MM.1S (cell line): ENCODE measurements around the gene RASL10B.

Source experiments
- DNase-seq: peaks from one replicate; pipeline ENCODE4 v3.0.0-alpha.2; 2015
- H2AFZ ChIP-seq: fragments of 300-600 bp; sonication (generic); 2 replicates; pipeline ENCODE4 v1.6.0; 2016; ENCODE audit warnings: antibody characterized with exemption, low read length
- H3F3A ChIP-seq: fragments of 300-600 bp; sonication (generic); 2 replicates; pipeline ENCODE4 v1.6.1; 2016; ENCODE audit warnings: mild to moderate bottlenecking, antibody characterized with exemption, low read length, moderate library complexity, mixed read lengths; ENCODE audit not compliant: insufficient read depth
- H3K27ac ChIP-seq: fragments of 300-600 bp; sonication (generic); 2 replicates; pipeline ENCODE4 v1.5.1; 2016; ENCODE audit warnings: mild to moderate bottlenecking, low read length
- H3K27me3 ChIP-seq: fragments of 300-600 bp; sonication (generic); replicated peaks from 2 replicates; pipeline ENCODE4 v1.6.0; 2016; ENCODE audit warnings: low read length; ENCODE audit not compliant: insufficient read depth
- H3K36me3 ChIP-seq: fragments of 300-600 bp; sonication (generic); replicated peaks from 2 replicates; pipeline ENCODE4 v1.6.1; 2016; ENCODE audit warnings: mild to moderate bottlenecking, low read length, mixed read lengths; ENCODE audit not compliant: insufficient read depth
- H3K4me1 ChIP-seq: fragments of 300-600 bp; sonication (generic); 2 replicates; pipeline ENCODE4 v1.6.1; 2016; ENCODE audit warnings: low read length, mixed read lengths
- H3K4me2 ChIP-seq: fragments of 300-600 bp; sonication (generic); 2 replicates; pipeline ENCODE4 v1.6.0; 2016; ENCODE audit warnings: low read depth, low read length
- H3K4me3 ChIP-seq: fragments of 300-600 bp; sonication (generic); 2 replicates; pipeline ENCODE4 v1.5.1; 2016; ENCODE audit warnings: low read length, mixed read lengths
- H3K79me2 ChIP-seq: fragments of 300-600 bp; sonication (generic); 2 replicates; pipeline ENCODE4 v1.6.1; 2016; ENCODE audit warnings: mixed run types, low read length, mixed read lengths
- H3K9ac ChIP-seq: fragments of 300-600 bp; sonication (generic); 2 replicates; pipeline ENCODE4 v1.6.1; 2016; ENCODE audit warnings: low read length, mixed read lengths
- H3K9me2 ChIP-seq: fragments of 300-600 bp; sonication (generic); replicated peaks from 2 replicates; pipeline ENCODE4 v1.6.1; 2016; ENCODE audit warnings: mild to moderate bottlenecking, low read length, mixed read lengths; ENCODE audit not compliant: insufficient read depth
- H3K9me3 ChIP-seq: fragments of 300-600 bp; sonication (generic); replicated peaks from 2 replicates; pipeline ENCODE4 v1.6.1; 2016; ENCODE audit warnings: mild to moderate bottlenecking, low read length, mixed read lengths; ENCODE audit not compliant: insufficient read depth
- H4K20me1 ChIP-seq: fragments of 300-600 bp; sonication (generic); 2 replicates; pipeline ENCODE4 v1.6.1; 2016; ENCODE audit warnings: mild to moderate bottlenecking, low read length, moderate library complexity, mixed read lengths; ENCODE audit not compliant: insufficient read depth
- CTCF ChIP-seq: fragments of 300-600 bp; sonication (generic); IDR thresholded peaks from 2 replicates; pipeline ENCODE4 v1.5.1; 2016; ENCODE audit warnings: antibody characterized with exemption, low read length, mixed read lengths
- EZH2 ChIP-seq: fragments of 300-600 bp; sonication (generic); optimal IDR thresholded peaks from 2 replicates; pipeline ENCODE3; 2017; ENCODE audit warnings: low read depth, mild to moderate bottlenecking, antibody characterized with exemption, low read length, mixed read lengths
- EZH2phosphoT487 ChIP-seq: fragments of 300-600 bp; sonication (generic); IDR thresholded peaks from 2 replicates; pipeline ENCODE4 v1.6.1; 2018; ENCODE audit warnings: antibody characterized with exemption, low read length

RASL10B gene

GRCh38 chr17:35731239-35731916, at the start of gene RASL10B:
Gene RASL10B (plus strand): TSS chr17:35731639. CDS start chr17:35735185, 3,546 bp downstream.
- Histone ChIP-seq H4K20me1 (no peaks in the 10 kb centered on the region), H3K9me2 (no peaks in the 10 kb centered on the region), H3K27me3 (no peaks in the 10 kb centered on the region), H3K4me2 (no peak within 1 kb of the TSS), H3F3A (no peaks in the 10 kb centered on the region), H3K4me3 (no peak within 1 kb of the TSS), H3K27ac (no peak within 1 kb of the TSS), H2AFZ (no peak within 1 kb of the TSS), H3K79me2 (no peaks in the 10 kb centered on the region), H3K36me3 (no peaks in the 10 kb centered on the region), H3K9me3 (no peaks in the 10 kb centered on the region), H3K4me1 (peaks cover 16% of the 10 kb centered on the region), H3K9ac (no peak within 1 kb of the TSS)
- no peak for DNase-seq
- no peak for TF ChIP-seq EZH2phosphoT487
- TF ChIP-seq EZH2: no peak

DNA sequence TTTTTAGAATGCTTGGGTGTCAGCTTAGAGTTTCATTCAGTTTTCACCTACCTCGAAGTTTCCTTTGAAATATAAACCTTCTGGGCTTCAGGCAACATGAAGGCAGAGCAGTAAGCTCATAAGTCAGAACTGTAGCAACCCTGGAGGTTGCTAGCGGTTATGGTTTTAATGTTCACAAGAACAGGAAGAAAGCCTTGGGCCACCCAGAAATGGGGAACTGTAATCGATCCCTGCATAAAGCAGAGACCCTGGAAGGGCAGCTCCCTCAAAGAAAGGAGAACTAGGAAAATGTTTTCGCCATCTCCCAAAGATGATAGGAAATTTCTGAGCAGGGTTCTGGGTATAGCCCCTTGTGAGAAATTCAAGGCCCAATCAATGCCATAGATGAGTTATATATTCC, 47.8 kb upstream of the RASL10B start:
- H3K9me2 ChIP-seq: no peaks in the 10 kb centered on the region
- no peaks in the 10 kb centered on the region for H3K36me3 ChIP-seq
- no peaks in the 10 kb centered on the region for H3K9me3 ChIP-seq
- H3K9ac ChIP-seq: no peak overlapping the region
- no peaks in the 10 kb centered on the region for H3K27me3 ChIP-seq
- no peaks in the 10 kb centered on the region for H3K79me2 ChIP-seq
- H3K4me1 ChIP-seq: 0 out of 2 replicates have a peak, but pooled peaks cover 6% of the 10 kb centered on the region
- H3F3A ChIP-seq: peaks cover 4% of the 10 kb centered on the region; the same call in 1 of the 2 replicates
- no peak for DNase-seq
- TF ChIP-seq EZH2: no peak
- TF ChIP-seq EZH2phosphoT487: no peak
- no peak for TF ChIP-seq CTCF
- no peak overlapping the region for H2AFZ ChIP-seq
- H4K20me1 ChIP-seq: no peaks in the 10 kb centered on the region
- H3K4me3 ChIP-seq: no peak overlapping the region
- H3K27ac ChIP-seq: no peak overlapping the region
- H3K4me2 ChIP-seq: no peak overlapping the region

DNA sequence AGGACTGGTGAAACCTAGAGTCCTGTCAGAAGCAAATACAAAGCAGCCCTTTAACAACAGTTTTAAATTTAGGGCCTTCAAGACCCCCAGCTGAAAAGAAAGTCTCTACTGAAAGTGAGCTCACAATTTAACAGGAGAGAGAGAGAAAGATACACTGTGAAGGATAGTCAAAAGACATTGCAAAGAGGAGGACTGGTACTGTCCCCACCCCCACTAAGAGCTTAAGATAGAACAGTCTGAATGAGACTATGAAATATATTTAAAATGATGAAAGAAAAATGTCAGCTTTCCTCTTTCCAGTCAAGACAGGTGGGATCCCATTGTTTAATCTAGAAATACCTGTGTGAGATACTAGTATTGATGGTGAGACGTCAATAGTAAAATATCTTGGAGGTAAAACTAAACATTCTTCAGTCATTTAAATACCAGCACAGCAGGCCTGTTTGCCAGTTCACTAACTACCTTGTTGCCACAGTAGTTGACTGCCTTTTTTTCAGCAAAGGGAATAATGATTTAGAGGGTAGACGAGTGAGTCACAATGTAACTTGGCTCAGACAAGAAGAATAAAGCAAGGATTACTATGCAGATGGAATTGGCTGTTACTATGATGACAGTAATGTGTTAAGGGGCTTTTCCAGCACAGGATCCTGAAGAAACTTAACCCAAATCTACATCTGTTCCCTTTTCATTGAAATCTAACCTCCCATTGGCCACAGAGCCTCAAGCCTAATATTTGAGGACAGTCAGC, 47.2 kb upstream of the RASL10B start:
- H2AFZ ChIP-seq: no peak overlapping the region
- H3K9ac ChIP-seq: no peak overlapping the region
- H3K36me3 ChIP-seq: no peaks in the 10 kb centered on the region
- 0 out of 2 replicates have a peak, but pooled peaks cover 2% of the 10 kb centered on the region for H3K4me1 ChIP-seq
- no peaks in the 10 kb centered on the region for H3K27me3 ChIP-seq
- no peak for TF ChIP-seq EZH2phosphoT487
- H3K4me3 ChIP-seq: no peak overlapping the region
- H3F3A ChIP-seq: peaks cover 2% of the 10 kb centered on the region; the same call in 1 of the 2 replicates
- H3K9me3 ChIP-seq: no peaks in the 10 kb centered on the region
- no peak overlapping the region for H3K4me2 ChIP-seq
- H3K27ac ChIP-seq: no peak overlapping the region
- no peaks in the 10 kb centered on the region for H4K20me1 ChIP-seq
- DNase-seq: no peak
- H3K9me2 ChIP-seq: no peaks in the 10 kb centered on the region
- no peaks in the 10 kb centered on the region for H3K79me2 ChIP-seq

DNA sequence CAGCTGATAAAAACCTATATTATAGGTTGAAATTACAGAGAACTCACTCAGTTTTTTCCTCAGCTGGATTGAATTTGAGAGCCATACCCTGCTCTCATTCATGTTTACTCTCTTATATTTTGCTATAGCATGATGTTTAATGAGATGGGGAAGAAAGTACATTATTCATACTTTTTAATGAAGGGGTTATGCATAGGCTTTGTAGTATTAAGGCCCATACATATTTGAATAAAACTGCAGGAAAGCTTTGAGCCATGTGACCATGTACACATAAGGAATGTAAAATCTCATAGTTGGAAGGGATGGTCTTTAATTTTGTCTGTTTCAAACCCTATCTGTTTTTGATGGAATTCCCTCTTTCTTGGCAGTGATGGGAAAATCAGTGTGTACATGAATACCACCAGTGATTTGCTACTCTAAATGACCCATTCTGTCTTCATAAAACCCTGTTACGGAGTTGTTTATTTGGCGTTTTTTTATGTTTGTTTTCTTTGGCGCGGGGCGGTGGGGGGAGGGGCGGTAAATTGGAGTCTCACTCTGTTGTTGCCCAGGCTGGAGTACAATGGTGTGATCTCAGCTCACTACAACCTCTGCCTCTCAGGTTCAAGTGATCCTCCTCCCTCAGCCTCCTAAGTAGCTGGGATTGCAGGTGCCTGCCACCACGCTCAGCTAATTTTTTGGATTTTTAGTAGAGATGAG, 38.8 kb upstream of the RASL10B start:
- Histone ChIP-seq H3K27ac (no peak overlapping the region), H2AFZ (no peak overlapping the region), H3K79me2 (no peaks in the 10 kb centered on the region), H3K4me2 (no peak overlapping the region), H3K9me3 (no peaks in the 10 kb centered on the region), H3K4me1 (0 out of 2 replicates have a peak, but pooled peaks cover 6% of the 10 kb centered on the region), H3K9me2 (no peaks in the 10 kb centered on the region), H3K36me3 (no peaks in the 10 kb centered on the region), H4K20me1 (no peaks in the 10 kb centered on the region), H3K27me3 (no peaks in the 10 kb centered on the region), H3K9ac (no peak overlapping the region), H3F3A (no peaks in the 10 kb centered on the region), H3K4me3 (no peak overlapping the region)
- no peak for DNase-seq
- TF ChIP-seq EZH2: no peak
- TF ChIP-seq CTCF: no peak
- no peak for TF ChIP-seq EZH2phosphoT487
